GM12891 (cell line): ENCODE measurements around the gene HBP1.
"Not testable (repeated sequence)": the region's sequence is repeated elsewhere in the genome, so short reads cannot be mapped to it uniquely, and the experiment has no call there.

ENCODE experiments used
- DNase-seq: peaks from one replicate; pipeline ENCODE4 v3.0.0; 2011; ENCODE audit warnings: low spot score; ENCODE audit not compliant: insufficient read length
- FAIRE-seq: peaks from 2 replicates; lab custom pipeline; 2011; peaks lifted over from hg19 to GRCh38; lab: Jason Lieb, UNC
- PAX5 ChIP-seq: IDR thresholded peaks from 2 replicates; pipeline ENCODE4 v1.6.1; 2011; ENCODE audit warnings: low read length, moderate library complexity, mild to moderate bottlenecking; ENCODE audit not compliant: insufficient read depth, severe bottlenecking
- POLR2A ChIP-seq: IDR thresholded peaks from 2 replicates; pipeline ENCODE4 v1.6.1; 2011; ENCODE audit warnings: low read depth, low read length, control low read depth
- POLR2AphosphoS5 ChIP-seq: IDR thresholded peaks from 2 replicates; pipeline ENCODE4 v1.6.1; 2011; ENCODE audit warnings: low read depth, low read length, control low read depth
- POU2F2 ChIP-seq: IDR thresholded peaks from 2 replicates; pipeline ENCODE4 v1.6.1; 2011; ENCODE audit warnings: low read depth, mild to moderate bottlenecking, control low read depth, low read length, moderate library complexity
- SPI1 ChIP-seq: IDR thresholded peaks from 2 replicates; pipeline ENCODE4 v1.6.1; 2011; ENCODE audit warnings: low read depth, low read length, control low read depth
- TAF1 ChIP-seq: IDR thresholded peaks from 2 replicates; pipeline ENCODE4 v1.6.1; 2011; ENCODE audit warnings: low read depth, low read length, control low read depth

HBP1 gene

DNA sequence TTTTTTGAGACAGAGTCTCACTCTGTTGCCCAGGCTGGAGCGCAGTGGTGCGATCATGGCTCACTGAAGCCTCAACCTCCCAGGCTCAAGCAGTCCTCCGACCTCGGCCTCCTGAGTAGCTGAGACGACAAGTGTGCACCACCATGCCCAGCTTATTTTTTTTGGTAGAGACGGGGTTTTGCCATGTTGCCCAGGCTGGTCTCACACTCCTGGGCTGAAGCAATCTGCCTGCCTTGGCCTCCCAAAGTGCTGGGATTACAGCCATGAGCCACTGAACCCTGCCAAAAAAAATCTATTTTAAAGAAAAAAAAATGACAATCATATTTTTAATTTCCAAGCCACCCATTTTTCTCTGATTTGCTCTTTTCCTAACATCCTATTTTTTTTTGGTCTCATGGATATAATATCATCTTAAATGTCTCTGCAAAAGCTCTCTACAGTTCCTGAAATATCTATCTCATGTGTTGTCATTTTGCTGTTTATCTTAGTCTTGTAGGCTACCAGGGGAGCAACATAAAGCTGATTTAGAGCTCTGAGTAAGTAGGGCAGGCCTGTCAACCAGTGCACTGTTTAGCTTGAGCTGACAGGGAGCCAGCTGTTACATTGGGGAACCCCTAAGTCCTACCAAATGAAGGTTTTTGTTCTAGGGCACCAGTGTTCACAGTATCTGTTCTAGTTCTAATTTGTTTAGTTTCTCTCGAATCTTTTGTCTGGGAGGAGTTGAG is 29.9 kb upstream of the HBP1 start:
- FAIRE-seq (no peak), DNase-seq (no peak)
- no peak for TF ChIP-seq PAX5
- TF ChIP-seq TAF1 = no peak
- no peak for TF ChIP-seq SPI1
- TF ChIP-seq POLR2A = no peak
- TF ChIP-seq POU2F2 = no peak
- TF ChIP-seq POLR2AphosphoS5 = no peak

- not testable (repeated sequence) for DNase-seq, FAIRE-seq
Measured at GRCh38 chr7:107143875-107144274, 24.9 kb upstream of the HBP1 start.

DNA sequence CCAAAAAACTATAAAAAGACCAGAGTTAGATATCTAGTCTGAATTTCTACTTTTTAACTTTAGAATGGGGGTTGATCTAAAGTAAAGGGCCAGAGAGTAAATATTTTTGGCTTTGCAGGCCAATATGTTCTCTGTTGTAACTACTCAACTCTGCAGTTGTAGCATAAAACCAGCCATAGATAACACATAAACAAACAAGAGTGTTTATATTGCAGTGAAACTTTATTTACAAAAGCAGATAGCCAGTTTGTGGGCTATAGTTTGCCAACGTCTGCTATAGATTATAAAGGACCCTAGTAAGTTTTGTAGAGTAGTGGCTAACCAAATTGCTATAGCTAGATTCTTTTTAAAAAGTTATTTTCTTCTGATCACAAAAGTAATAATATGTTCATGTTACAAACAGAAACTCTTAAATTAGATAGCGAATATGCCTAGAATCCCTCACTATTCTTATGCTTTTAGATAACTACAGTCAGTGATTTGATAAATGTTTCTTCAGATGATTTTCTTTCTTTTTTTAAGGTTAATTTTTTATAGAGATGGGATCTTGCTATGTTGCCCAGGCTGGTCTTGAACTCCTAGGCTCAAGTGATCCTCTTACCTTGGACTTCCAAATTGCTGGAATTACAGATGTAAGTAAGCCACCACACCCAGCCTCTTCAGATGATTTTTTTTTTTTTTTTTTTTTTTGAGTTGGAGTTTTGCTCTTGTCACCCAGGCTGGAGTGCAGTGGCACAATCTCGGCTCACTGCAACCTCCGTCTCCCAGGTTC is 23.6 kb upstream of the HBP1 start:
- TF ChIP-seq TAF1 (no peak), PAX5 (no peak), POLR2AphosphoS5 (no peak), POLR2A (no peak), POU2F2 (no peak), SPI1 (no peak)
- FAIRE-seq = no peak
- no peak for DNase-seq

GRCh38 chr7:107147464-107148393 is 21.1 kb upstream of the HBP1 start:
- TF ChIP-seq TAF1 (no peak), POU2F2 (no peak)
- FAIRE-seq (peak; percentile 73), DNase-seq (no peak)

DNA sequence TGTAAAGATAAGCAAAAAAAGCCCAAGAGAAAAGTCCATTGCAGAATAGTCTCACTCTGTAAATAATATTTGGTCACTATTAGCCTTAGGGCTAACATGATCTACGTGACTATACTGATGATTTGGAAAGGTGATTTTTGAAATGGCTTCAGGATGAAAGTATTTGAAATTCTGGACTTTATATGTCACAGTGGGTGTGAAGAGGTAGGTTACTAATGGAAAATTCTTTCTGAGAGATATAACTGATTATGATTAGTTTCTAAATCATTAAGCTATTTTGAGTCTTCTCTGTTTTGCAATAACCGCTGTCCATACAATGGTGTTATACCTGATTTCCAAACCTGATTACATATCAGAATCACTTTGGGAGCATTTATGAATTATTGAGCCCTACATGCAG is 20.1 kb upstream of the HBP1 start:
- DNase-seq (no peak), FAIRE-seq (no peak)
- TF ChIP-seq PAX5 (no peak), POLR2AphosphoS5 (no peak)

DNA sequence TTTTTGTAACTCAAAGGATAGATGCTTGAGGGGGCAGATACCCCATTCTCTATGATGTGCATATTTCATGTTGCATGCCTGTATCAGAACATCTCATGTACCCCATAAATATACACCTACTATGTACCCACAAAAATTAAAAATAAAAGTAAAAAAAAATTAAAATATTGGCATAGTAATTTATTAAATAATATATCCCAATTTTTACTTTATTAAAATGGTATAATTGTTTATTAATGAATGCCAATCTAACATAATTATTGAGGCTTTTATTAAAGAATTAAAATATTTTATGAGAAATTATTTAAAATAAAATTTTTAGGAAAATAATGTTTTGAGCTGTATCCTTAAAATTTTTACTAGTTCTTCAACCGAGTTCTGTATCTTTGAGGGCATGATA is 18.9 kb upstream of the HBP1 start:
- FAIRE-seq (no peak), DNase-seq (no peak)
- TF ChIP-seq POLR2AphosphoS5 (no peak), TAF1 (no peak), PAX5 (no peak), SPI1 (no peak), POLR2A (no peak), POU2F2 (no peak)

DNA sequence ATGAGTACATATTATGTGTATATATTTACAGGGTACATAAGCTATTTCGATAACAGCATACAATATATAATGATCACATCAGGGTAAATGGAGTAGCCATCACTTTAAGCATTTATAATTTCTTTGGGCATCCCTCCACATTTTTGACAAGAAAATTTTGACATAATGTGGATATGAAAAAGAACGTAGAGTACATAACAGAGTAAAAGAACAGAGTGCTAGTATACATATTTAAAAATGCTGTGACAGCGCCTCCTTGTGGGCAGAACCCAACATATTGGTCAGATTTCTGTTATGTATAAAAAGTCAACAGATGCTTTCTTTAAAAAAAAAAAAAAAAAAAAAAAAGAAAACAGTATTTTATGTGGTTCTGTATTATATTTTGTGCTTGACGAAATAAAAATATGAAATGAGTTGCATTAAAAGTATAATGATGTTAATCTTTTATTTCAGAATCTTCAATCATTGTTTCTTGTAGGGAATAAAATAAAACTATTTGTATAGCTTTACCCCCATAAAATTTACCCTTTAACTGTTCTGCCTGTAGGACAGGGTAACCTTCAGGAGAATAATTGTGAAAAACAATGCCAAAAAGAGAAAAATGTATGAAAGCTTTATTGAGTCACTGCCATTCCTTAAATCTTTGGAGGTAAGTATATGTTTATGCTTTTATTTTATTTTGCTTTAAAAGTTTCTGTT is 18.3 kb upstream of the HBP1 start:
- DNase-seq (no peak), FAIRE-seq (no peak)
- no peak for TF ChIP-seq TAF1
- TF ChIP-seq POLR2A = no peak
- TF ChIP-seq POLR2AphosphoS5 = no peak
- no peak for TF ChIP-seq SPI1
- no peak for TF ChIP-seq POU2F2
- no peak for TF ChIP-seq PAX5

- FAIRE-seq (no peak), DNase-seq (no peak)
- TF ChIP-seq POLR2A = no peak
Measured at GRCh38 chr7:107151538-107151937, 17.3 kb upstream of the HBP1 start.

GRCh38 chr7:107152011-107152410 is 16.8 kb upstream of the HBP1 start:
- TF ChIP-seq POLR2AphosphoS5 (no peak), POLR2A (no peak), PAX5 (no peak), POU2F2 (no peak), TAF1 (no peak), SPI1 (no peak)
- no peak for DNase-seq
- FAIRE-seq = no peak

GRCh38 chr7:107154826-107155225 is 14.0 kb upstream of the HBP1 start:
- DNase-seq (no peak), FAIRE-seq (no peak)
- TF ChIP-seq POLR2AphosphoS5 (no peak), POU2F2 (no peak), POLR2A (no peak), TAF1 (no peak), PAX5 (no peak), SPI1 (no peak)

DNA sequence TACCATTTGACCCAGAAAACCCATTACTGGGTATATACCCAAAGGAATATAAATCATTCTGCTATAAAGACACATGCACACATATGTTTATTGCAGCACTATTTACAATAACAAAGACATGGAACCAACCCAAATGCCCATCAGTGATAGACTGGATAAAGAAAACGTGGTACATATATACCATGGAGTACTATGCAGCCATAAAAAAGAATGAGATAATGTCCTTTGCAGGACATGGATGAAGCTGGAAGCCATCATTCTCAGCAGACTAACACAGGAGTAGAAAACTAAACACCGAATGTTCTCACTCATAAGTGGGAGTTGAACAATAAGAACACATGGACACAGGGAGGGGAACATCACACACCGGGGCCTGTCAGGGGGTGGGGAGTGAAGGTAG is 13.1 kb upstream of the HBP1 start:
- FAIRE-seq, DNase-seq: not testable (repeated sequence)
